Measurements from ENCODE around the gene MVK.

DNA sequence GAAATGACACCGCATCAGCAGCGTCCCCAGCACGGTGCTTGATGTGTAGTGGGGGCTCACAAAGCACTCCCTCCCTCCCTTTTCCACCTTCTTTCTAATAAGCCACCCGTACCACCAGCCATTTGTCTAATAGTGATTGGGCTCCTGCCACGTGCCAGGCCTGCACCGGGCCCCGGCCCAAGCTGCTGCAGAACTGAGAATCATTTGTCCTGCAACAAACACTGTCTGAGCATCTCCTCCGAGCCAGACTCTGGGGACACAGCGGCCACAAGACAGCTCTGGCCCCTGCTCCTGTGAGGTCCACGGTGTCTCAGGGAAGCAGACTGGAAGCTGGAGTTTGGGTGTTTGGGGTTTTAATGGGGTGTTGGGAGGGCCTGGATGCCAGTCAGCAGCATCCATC is 43.9 kb downstream of the MVK start:
- TF ChIP-seq, protein P1, sequence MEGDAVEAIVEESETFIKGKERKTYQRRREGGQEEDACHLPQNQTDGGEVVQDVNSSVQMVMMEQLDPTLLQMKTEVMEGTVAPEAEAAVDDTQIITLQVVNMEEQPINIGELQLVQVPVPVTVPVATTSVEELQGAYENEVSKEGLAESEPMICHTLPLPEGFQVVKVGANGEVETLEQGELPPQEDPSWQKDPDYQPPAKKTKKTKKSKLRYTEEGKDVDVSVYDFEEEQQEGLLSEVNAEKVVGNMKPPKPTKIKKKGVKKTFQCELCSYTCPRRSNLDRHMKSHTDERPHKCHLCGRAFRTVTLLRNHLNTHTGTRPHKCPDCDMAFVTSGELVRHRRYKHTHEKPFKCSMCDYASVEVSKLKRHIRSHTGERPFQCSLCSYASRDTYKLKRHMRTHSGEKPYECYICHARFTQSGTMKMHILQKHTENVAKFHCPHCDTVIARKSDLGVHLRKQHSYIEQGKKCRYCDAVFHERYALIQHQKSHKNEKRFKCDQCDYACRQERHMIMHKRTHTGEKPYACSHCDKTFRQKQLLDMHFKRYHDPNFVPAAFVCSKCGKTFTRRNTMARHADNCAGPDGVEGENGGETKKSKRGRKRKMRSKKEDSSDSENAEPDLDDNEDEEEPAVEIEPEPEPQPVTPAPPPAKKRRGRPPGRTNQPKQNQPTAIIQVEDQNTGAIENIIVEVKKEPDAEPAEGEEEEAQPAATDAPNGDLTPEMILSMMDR (IDR thresholded peaks at IDR 0.05): no peak
- TF ChIP-seq EP300 (IDR thresholded peaks at IDR 0.05): no peak
